Lower leg skin (tissue), 3 donors: ENCODE results near the gene TCF7L2.
"Not testable (repeated sequence)": the region's sequence is repeated elsewhere in the genome, so short reads cannot be mapped to it uniquely, and the experiment has no call there.

Experiments used
- POLR2A ChIP-seq, 2 donors: fragments of 450-650 bp; IDR thresholded peaks; one replicate each; pipeline ENCODE4 v1.6.1; 2016 to 2017; ENCODE audit warnings: antibody characterized with exemption in 2 of 2, mild to moderate bottlenecking in 1 of 2, moderate library complexity in 1 of 2
- TF ChIP-seq, protein P1 (sequence below), 3 donors: fragments of 450-650 bp; IDR thresholded peaks; one replicate each; pipeline ENCODE4 v1.5.1; 2016; ENCODE audit warnings: antibody characterized with exemption in 3 of 3, mild to moderate bottlenecking in 3 of 3, moderate library complexity in 2 of 3

DNA sequence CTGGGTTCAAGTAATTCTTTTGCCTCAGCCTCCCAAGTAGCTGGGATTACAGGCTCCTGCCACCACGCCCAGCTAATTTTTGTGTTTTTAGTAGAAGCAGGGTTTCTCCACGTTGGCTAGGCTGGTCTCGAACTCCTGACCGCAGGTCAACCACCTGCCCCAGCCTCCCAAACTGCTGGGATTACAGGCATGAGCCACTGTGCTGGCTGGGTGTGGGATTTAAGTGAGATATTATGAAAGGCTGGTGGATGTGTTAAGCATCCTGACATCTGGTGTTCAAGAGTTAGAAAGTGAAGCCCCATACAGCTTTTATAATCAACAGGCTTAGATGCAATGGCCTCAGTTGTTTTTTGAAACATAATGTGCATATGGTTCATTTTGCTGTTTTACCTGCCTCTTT, 159.4 kb downstream of the TCF7L2 start:
- TF ChIP-seq POLR2A (IDR thresholded peaks at IDR 0.05): not testable (repeated sequence)
- TF ChIP-seq, protein P1, sequence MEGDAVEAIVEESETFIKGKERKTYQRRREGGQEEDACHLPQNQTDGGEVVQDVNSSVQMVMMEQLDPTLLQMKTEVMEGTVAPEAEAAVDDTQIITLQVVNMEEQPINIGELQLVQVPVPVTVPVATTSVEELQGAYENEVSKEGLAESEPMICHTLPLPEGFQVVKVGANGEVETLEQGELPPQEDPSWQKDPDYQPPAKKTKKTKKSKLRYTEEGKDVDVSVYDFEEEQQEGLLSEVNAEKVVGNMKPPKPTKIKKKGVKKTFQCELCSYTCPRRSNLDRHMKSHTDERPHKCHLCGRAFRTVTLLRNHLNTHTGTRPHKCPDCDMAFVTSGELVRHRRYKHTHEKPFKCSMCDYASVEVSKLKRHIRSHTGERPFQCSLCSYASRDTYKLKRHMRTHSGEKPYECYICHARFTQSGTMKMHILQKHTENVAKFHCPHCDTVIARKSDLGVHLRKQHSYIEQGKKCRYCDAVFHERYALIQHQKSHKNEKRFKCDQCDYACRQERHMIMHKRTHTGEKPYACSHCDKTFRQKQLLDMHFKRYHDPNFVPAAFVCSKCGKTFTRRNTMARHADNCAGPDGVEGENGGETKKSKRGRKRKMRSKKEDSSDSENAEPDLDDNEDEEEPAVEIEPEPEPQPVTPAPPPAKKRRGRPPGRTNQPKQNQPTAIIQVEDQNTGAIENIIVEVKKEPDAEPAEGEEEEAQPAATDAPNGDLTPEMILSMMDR (IDR thresholded peaks at IDR 0.05): not testable (repeated sequence)
